OCI-LY1 (cell line): Measurements from ENCODE around the gene DOCK4.

Source experiments
- H2AFZ ChIP-seq: fragments of 200-600 bp; sonication (generic), shearing (Covaris generic); 2 replicates; pipeline ENCODE4 v1.6.0; 2014; ENCODE audit warnings: antibody characterized with exemption, mild to moderate bottlenecking, low read length
- H3F3A ChIP-seq: fragments of 200-600 bp; sonication (generic), shearing (Covaris generic); 2 replicates; pipeline ENCODE4 v1.6.0; 2014; ENCODE audit warnings: mild to moderate bottlenecking, antibody characterized with exemption, low read length, moderate library complexity; ENCODE audit not compliant: insufficient read depth
- H3K27ac ChIP-seq: fragments of 200-600 bp; sonication (generic); 2 replicates; pipeline ENCODE4 v1.5.1; 2014; ENCODE audit warnings: low read length, mixed run types, mild to moderate bottlenecking, low read depth; ENCODE audit not compliant: poor library complexity, severe bottlenecking
- H3K27me3 ChIP-seq: fragments of 200-600 bp; sonication (generic); 2 replicates; pipeline ENCODE4 v1.6.0; 2014; ENCODE audit warnings: antibody characterized with exemption, mild to moderate bottlenecking, low read length, moderate library complexity; ENCODE audit not compliant: insufficient read depth
- H3K36me3 ChIP-seq: fragments of 200-600 bp; sonication (generic); 2 replicates; pipeline ENCODE4 v1.6.1; 2014; ENCODE audit warnings: mild to moderate bottlenecking, antibody characterized with exemption, low read length, moderate library complexity, mixed read lengths; ENCODE audit not compliant: insufficient read depth
- H3K4me1 ChIP-seq: fragments of 200-600 bp; sonication (generic); 2 replicates; pipeline ENCODE4 v1.5.1; 2014; ENCODE audit warnings: mild to moderate bottlenecking, low read length, moderate library complexity; ENCODE audit not compliant: insufficient read depth, severe bottlenecking
- H3K4me2 ChIP-seq: fragments of 200-600 bp; sonication (generic), shearing (Covaris generic); 2 replicates; pipeline ENCODE4 v1.6.1; 2014; ENCODE audit warnings: low read length
- H3K4me3 ChIP-seq: fragments of 200-600 bp; sonication (generic); 2 replicates; pipeline ENCODE4 v1.5.1; 2014; ENCODE audit warnings: low read length, low read depth, mild to moderate bottlenecking, mixed read lengths; ENCODE audit not compliant: poor library complexity, severe bottlenecking
- H3K79me2 ChIP-seq: fragments of 200-600 bp; shearing (Covaris generic); 2 replicates; pipeline ENCODE4 v1.6.1; 2016; ENCODE audit warnings: mixed run types, low read length, mixed read lengths; ENCODE audit not compliant: insufficient read depth
- H3K9ac ChIP-seq: fragments of 200-600 bp; sonication (generic), shearing (Covaris generic); 2 replicates; pipeline ENCODE4 v1.6.1; 2014; ENCODE audit warnings: mild to moderate bottlenecking, low read length, mixed read lengths
- H3K9me2 ChIP-seq: fragments of 200-600 bp; sonication (generic), shearing (Covaris generic); 2 replicates; pipeline ENCODE4 v1.6.1; 2014; ENCODE audit warnings: low read depth, mild to moderate bottlenecking, low read length, mixed read lengths
- H3K9me3 ChIP-seq: fragments of 200-600 bp; shearing (Covaris generic); 2 replicates; pipeline ENCODE4 v1.6.1; 2014; ENCODE audit warnings: low read length, mixed read lengths
- H4K20me1 ChIP-seq: fragments of 200-600 bp; sonication (generic), shearing (Covaris generic); 2 replicates; pipeline ENCODE4 v1.6.0; 2016; ENCODE audit warnings: mild to moderate bottlenecking, low read length; ENCODE audit not compliant: insufficient read depth
- EZH2 ChIP-seq: fragments of 200-600 bp; sonication (generic), shearing (Covaris generic); IDR thresholded peaks from 2 replicates; pipeline ENCODE4 v1.8.0; 2017; ENCODE audit warnings: borderline replicate concordance, mixed run types, mild to moderate bottlenecking, antibody characterized with exemption, low read length, moderate library complexity, mixed read lengths
- TF ChIP-seq, protein P1 (sequence below): fragments of 200-600 bp; sonication (generic), shearing (Covaris generic); IDR thresholded peaks from 2 replicates; pipeline ENCODE4 v1.5.1; 2017; ENCODE audit warnings: mild to moderate bottlenecking, antibody characterized with exemption, low read length, moderate library complexity, mixed read lengths

The DOCK4 gene

GRCh38 chr7:112162142-112162766 lies 43.9 kb downstream of the DOCK4 start:
- H3K36me3 ChIP-seq: no peaks in the 10 kb centered on the region
- no peaks in the 10 kb centered on the region for H3F3A ChIP-seq
- H3K4me1 ChIP-seq: peaks cover 4% of the 10 kb centered on the region
- H3K79me2 ChIP-seq: no peaks in the 10 kb centered on the region
- no peak overlapping the region for H3K4me2 ChIP-seq
- no peaks in the 10 kb centered on the region for H4K20me1 ChIP-seq
- H3K27ac ChIP-seq: no peak overlapping the region
- no peak overlapping the region for H3K4me3 ChIP-seq
- no peaks in the 10 kb centered on the region for H3K9me2 ChIP-seq
- H3K9me3 ChIP-seq: no peaks in the 10 kb centered on the region
- no peaks in the 10 kb centered on the region for H3K27me3 ChIP-seq
- TF ChIP-seq, protein P1, sequence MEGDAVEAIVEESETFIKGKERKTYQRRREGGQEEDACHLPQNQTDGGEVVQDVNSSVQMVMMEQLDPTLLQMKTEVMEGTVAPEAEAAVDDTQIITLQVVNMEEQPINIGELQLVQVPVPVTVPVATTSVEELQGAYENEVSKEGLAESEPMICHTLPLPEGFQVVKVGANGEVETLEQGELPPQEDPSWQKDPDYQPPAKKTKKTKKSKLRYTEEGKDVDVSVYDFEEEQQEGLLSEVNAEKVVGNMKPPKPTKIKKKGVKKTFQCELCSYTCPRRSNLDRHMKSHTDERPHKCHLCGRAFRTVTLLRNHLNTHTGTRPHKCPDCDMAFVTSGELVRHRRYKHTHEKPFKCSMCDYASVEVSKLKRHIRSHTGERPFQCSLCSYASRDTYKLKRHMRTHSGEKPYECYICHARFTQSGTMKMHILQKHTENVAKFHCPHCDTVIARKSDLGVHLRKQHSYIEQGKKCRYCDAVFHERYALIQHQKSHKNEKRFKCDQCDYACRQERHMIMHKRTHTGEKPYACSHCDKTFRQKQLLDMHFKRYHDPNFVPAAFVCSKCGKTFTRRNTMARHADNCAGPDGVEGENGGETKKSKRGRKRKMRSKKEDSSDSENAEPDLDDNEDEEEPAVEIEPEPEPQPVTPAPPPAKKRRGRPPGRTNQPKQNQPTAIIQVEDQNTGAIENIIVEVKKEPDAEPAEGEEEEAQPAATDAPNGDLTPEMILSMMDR: no peak
- TF ChIP-seq EZH2: no peak
- H3K9ac ChIP-seq: no peak overlapping the region
- no peak overlapping the region for H2AFZ ChIP-seq

DNA sequence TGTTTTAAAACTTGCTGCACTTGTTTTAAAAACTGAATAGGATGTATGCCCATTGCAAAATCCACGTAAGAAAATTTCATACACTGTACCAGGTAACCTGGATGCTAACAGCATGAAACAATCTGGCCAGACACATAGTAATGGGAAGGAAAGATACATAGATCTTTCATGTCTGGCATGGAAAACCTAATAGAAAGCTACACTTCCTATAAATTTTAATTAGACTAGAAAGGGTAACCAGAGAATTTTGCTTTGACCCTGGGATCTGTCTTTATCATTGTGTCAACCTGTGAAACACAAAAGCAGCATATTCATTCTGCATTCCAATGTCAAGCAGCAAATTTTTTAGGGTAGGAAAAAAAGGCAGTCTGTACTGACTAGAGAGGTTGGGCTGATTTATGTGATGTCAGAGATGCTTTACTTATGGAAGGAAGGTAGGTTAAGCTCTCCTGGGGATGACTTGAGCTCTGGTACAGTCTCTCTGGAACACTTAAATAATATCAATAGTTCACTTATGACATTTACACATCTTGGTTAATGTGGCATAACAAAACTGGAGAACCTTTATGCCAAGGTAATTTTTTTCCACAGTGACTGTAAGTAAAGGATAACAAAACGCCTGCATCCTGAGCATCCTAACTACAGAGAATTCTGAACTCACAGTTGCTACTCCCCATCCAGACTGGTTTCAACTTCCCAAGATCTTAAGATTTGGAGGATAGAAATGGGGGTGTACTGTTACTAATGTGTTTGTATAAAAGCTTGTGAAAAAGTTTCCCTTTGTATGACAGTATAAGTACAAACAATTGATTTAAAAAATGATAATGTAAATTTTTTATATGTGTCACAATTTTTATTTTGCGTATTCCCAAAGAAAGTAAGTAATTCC lies 44.7 kb downstream of the DOCK4 start:
- Histone ChIP-seq H3K9me3 (no peaks in the 10 kb centered on the region), H3K4me3 (no peak overlapping the region), H3K27me3 (no peaks in the 10 kb centered on the region), H3K9ac (no peak overlapping the region), H3K4me2 (no peak overlapping the region), H3K9me2 (no peaks in the 10 kb centered on the region), H3K4me1 (peaks cover 4% of the 10 kb centered on the region), H3F3A (no peaks in the 10 kb centered on the region), H3K36me3 (no peaks in the 10 kb centered on the region), H3K27ac (no peak overlapping the region), H4K20me1 (no peaks in the 10 kb centered on the region), H2AFZ (no peak overlapping the region), H3K79me2 (no peaks in the 10 kb centered on the region)
- TF ChIP-seq, protein P1: no peak

GRCh38 chr7:112160771-112161150 lies 45.4 kb downstream of the DOCK4 start:
- H3K27me3 ChIP-seq: no peaks in the 10 kb centered on the region
- H3K4me2 ChIP-seq: no peak overlapping the region
- H2AFZ ChIP-seq: no peak overlapping the region
- H3K36me3 ChIP-seq: no peaks in the 10 kb centered on the region
- TF ChIP-seq EZH2: no peak
- TF ChIP-seq, protein P1: no peak
- H3K9ac ChIP-seq: no peak overlapping the region
- no peaks in the 10 kb centered on the region for H3K79me2 ChIP-seq
- H3K4me3 ChIP-seq: no peak overlapping the region
- H3F3A ChIP-seq: no peaks in the 10 kb centered on the region
- H3K9me3 ChIP-seq: no peaks in the 10 kb centered on the region
- no peaks in the 10 kb centered on the region for H4K20me1 ChIP-seq
- H3K9me2 ChIP-seq: no peaks in the 10 kb centered on the region
- H3K4me1 ChIP-seq: peaks cover 4% of the 10 kb centered on the region
- H3K27ac ChIP-seq: no peak overlapping the region
